ENCODE data around the gene MYO1G.

GRCh38 chr7:44918029-44918428 lies 60.8 kb downstream of the MYO1G start:
- TF ChIP-seq POLR2AphosphoS5 (IDR thresholded peaks at IDR 0.05; ENCODE audit: low read length) = no peak
- TF ChIP-seq STAT1 (conservative IDR thresholded peaks at IDR 0.05) = no peak
- TF ChIP-seq BACH1 (IDR thresholded peaks at IDR 0.05; ENCODE audit: borderline replicate concordance) = no peak
- TF ChIP-seq SIN3A (IDR thresholded peaks at IDR 0.05; ENCODE audit: low read depth, low read length) = no peak
- no peak for TF ChIP-seq POLR2A (IDR thresholded peaks at IDR 0.05; ENCODE audit: low read depth, low read length)
- no peak for TF ChIP-seq YBX1 (IDR thresholded peaks at IDR 0.05)
- TF ChIP-seq JUND (IDR thresholded peaks at IDR 0.05; ENCODE audit: low read depth, low read length) = no peak
- TF ChIP-seq ZBTB4 (CRISPR knock-in tag; IDR thresholded peaks at IDR 0.05) = no peak
- no peak for TF ChIP-seq EP300 (IDR thresholded peaks at IDR 0.05; ENCODE audit: borderline replicate concordance in 1 of 2, control insufficient read depth in 1 of 2, low read depth in 2 of 2, low read length in 2 of 2)
- TF ChIP-seq CTCF (IDR thresholded peaks at IDR 0.05 in 2 of 3, conservative IDR thresholded peaks at IDR 0.05 in 1 of 3; ENCODE audit: control insufficient read depth in 2 of 3, extremely low read depth in 1 of 3, insufficient read depth in 1 of 3, low read depth in 3 of 3, low read length in 3 of 3) = no peak
- TF ChIP-seq SMC3 (IDR thresholded peaks at IDR 0.05; ENCODE audit: borderline replicate concordance, low read length) = no peak
- no peak for TF ChIP-seq EGR1 (IDR thresholded peaks at IDR 0.05; ENCODE audit: borderline replicate concordance in 1 of 2, low read depth in 2 of 2, low read length in 2 of 2)
- no peak for TF ChIP-seq CBX3 (IDR thresholded peaks at IDR 0.05; ENCODE audit: borderline replicate concordance, low read depth)
- TF ChIP-seq MAX (IDR thresholded peaks at IDR 0.05; ENCODE audit: low read depth, low read length) = no peak

Data from GM12878 (cell line).